NCI-H1694 treated with DMSO at 0.1 percent for 48 hours (cell line): ENCODE data around the gene UBE2E3.
A peak's percentile ranks its signal among the peaks of the same experiment; 100 is the strongest.
"Not testable (repeated sequence)": the region's sequence is repeated elsewhere in the genome, so short reads cannot be mapped to it uniquely, and the experiment has no call there.

Experiments used
- DNase-seq: peaks from one replicate; lab custom pipeline; 2025; lab: John Stamatoyannopoulos, UW

The UBE2E3 gene

GRCh38 chr2:181025004-181025403 is 44.6 kb downstream of the UBE2E3 start:
- no peak for DNase-seq

GRCh38 chr2:181036445-181036844 is 56.0 kb downstream of the UBE2E3 start:
- no peak for DNase-seq

- no peak for DNase-seq
These were observed 56.6 kb downstream of the UBE2E3 start for GRCh38 chr2:181036848-181037603.

- no peak for DNase-seq
These were observed 57.5 kb downstream of the UBE2E3 start for GRCh38 chr2:181037922-181038321.

- no peak for DNase-seq
These were observed 58.4 kb downstream of the UBE2E3 start for GRCh38 chr2:181038796-181039195.

GRCh38 chr2:181040839-181041238 is 60.4 kb downstream of the UBE2E3 start:
- not testable (repeated sequence) for DNase-seq

- DNase-seq, result no peak
These were observed 61.3 kb downstream of the UBE2E3 start for GRCh38 chr2:181041661-181042060.

- DNase-seq, result no peak
These were observed 62.3 kb downstream of the UBE2E3 start for GRCh38 chr2:181042706-181043105.

- DNase-seq, result no peak
These were observed 66.4 kb downstream of the UBE2E3 start for GRCh38 chr2:181046833-181047232.

- DNase-seq, result no peak
These were observed 67.4 kb downstream of the UBE2E3 start for GRCh38 chr2:181047829-181048228.

- no peak for DNase-seq
These were observed 71.6 kb downstream of the UBE2E3 start for GRCh38 chr2:181051861-181052522.

- no peak for DNase-seq
These were observed 72.1 kb downstream of the UBE2E3 start for GRCh38 chr2:181052523-181052891.

- DNase-seq, result no peak
These were observed 73.9 kb downstream of the UBE2E3 start for GRCh38 chr2:181054256-181054655.

GRCh38 chr2:181054843-181055242 is 74.4 kb downstream of the UBE2E3 start:
- DNase-seq, result no peak

GRCh38 chr2:181058378-181059269 is 78.2 kb downstream of the UBE2E3 start:
- DNase-seq, result peak; percentile 50

- no peak for DNase-seq
These were observed 83.3 kb downstream of the UBE2E3 start for GRCh38 chr2:181063696-181064095.

- DNase-seq, result no peak
These were observed 85.1 kb downstream of the UBE2E3 start for GRCh38 chr2:181065458-181065857.

- DNase-seq, result no peak
These were observed 85.9 kb downstream of the UBE2E3 start for GRCh38 chr2:181066333-181066732.

- DNase-seq, result no peak
These were observed 89.9 kb downstream of the UBE2E3 start for GRCh38 chr2:181070119-181070835.

GRCh38 chr2:181070836-181071200 is 90.4 kb downstream of the UBE2E3 start:
- no peak for DNase-seq

GRCh38 chr2:181072486-181073235 is 92.3 kb downstream of the UBE2E3 start:
- DNase-seq, result peak; percentile 93
